Neural crest cell (in vitro differentiated cells): Measurements from ENCODE around the gene IYD. TPM values are rescaled to one million over a fixed set of nuclear protein-coding genes. Genes with fewer than 3 reads are reported as not detected.

Source experiments
- DNase-seq: peaks from one replicate; pipeline ENCODE4 v3.0.0; 2021; ENCODE audit warnings: low read depth, mixed read lengths, low spot score
- H3K27ac Mint-ChIP-seq: one replicate; pipeline ENCODE4 v1.8.0; 2021; ENCODE audit warnings: mild to moderate bottlenecking, mixed read lengths; ENCODE audit not compliant: unreplicated experiment
- H3K27me3 Mint-ChIP-seq: 2 replicates; pipeline ENCODE4 v1.8.0; 2021; ENCODE audit warnings: low read depth, mild to moderate bottlenecking, mixed read lengths
- H3K36me3 Mint-ChIP-seq: 2 replicates; pipeline ENCODE4 v1.8.0; 2021; ENCODE audit warnings: low read depth, mild to moderate bottlenecking, mixed read lengths
- H3K4me1 Mint-ChIP-seq: 2 replicates; pipeline ENCODE4 v1.8.0; 2021; ENCODE audit warnings: mixed read lengths
- H3K4me3 Mint-ChIP-seq: one replicate; pipeline ENCODE4 v1.8.0; 2021; ENCODE audit warnings: mild to moderate bottlenecking, mixed read lengths
- H3K9me3 Mint-ChIP-seq: 2 replicates; pipeline ENCODE4 v1.8.0; 2021; ENCODE audit warnings: mixed read lengths
- CTCF ChIP-seq: fragments of 200-600 bp; sonication (generic); conservative IDR thresholded peaks from 2 replicates; pipeline ENCODE4 v1.5.0; 2021; ENCODE audit warnings: antibody characterized with exemption, mild to moderate bottlenecking
- total RNA-seq: library from RNA; stranded (reverse); gene quantifications from 2 replicates; pipeline ENCODE4 v1.2.1, GENCODE V29; 2021

IYD gene
- total RNA-seq, 1 donor from 2014 or later, result not detected

- no peak overlapping the region for H3K4me3 Mint-ChIP-seq
- no peaks in the 10 kb centered on the region for H3K36me3 Mint-ChIP-seq
- DNase-seq, result no peak
- TF ChIP-seq CTCF, result no peak
- peaks cover 15% of the 10 kb centered on the region for H3K4me1 Mint-ChIP-seq
- peaks cover 1% of the 10 kb centered on the region for H3K9me3 Mint-ChIP-seq
- H3K27ac Mint-ChIP-seq, result no peak overlapping the region
- no peaks in the 10 kb centered on the region for H3K27me3 Mint-ChIP-seq
Measured at GRCh38 chr6:150391414-150391813, 22.6 kb downstream of the IYD start.

GRCh38 chr6:150391890-150392289, 23.1 kb downstream of the IYD start:
- Mint-ChIP-seq H3K36me3 (no peaks in the 10 kb centered on the region), H3K4me3 (no peak overlapping the region), H3K9me3 (no peaks in the 10 kb centered on the region), H3K27me3 (no peaks in the 10 kb centered on the region), H3K4me1 (peaks cover 15% of the 10 kb centered on the region), H3K27ac (no peak overlapping the region)
- TF ChIP-seq CTCF, result no peak
- no peak for DNase-seq

GRCh38 chr6:150392452-150393220, 23.8 kb downstream of the IYD start:
- TF ChIP-seq CTCF, result no peak
- H3K27ac Mint-ChIP-seq, result no peak overlapping the region
- no peak for DNase-seq

GRCh38 chr6:150394053-150394898, 25.5 kb downstream of the IYD start:
- H3K27ac Mint-ChIP-seq, result no peak overlapping the region
- TF ChIP-seq CTCF, result no peak
- H3K9me3 Mint-ChIP-seq, result no peaks in the 10 kb centered on the region
- peaks cover 15% of the 10 kb centered on the region for H3K4me1 Mint-ChIP-seq
- H3K36me3 Mint-ChIP-seq, result no peaks in the 10 kb centered on the region
- no peaks in the 10 kb centered on the region for H3K27me3 Mint-ChIP-seq
- no peak for DNase-seq
- no peak overlapping the region for H3K4me3 Mint-ChIP-seq

More at GRCh38 chr6:150392452-150393220, 23.8 kb downstream of the IYD start:
- Mint-ChIP-seq H3K4me3 (no peak overlapping the region), H3K4me1 (peaks cover 15% of the 10 kb centered on the region), H3K27me3 (no peaks in the 10 kb centered on the region), H3K36me3 (no peaks in the 10 kb centered on the region), H3K9me3 (no peaks in the 10 kb centered on the region)

GRCh38 chr6:150394899-150395295, 26.1 kb downstream of the IYD start:
- Mint-ChIP-seq H3K4me1 (peaks cover 15% of the 10 kb centered on the region), H3K9me3 (no peaks in the 10 kb centered on the region), H3K27me3 (no peaks in the 10 kb centered on the region), H3K27ac (no peak overlapping the region), H3K4me3 (no peak overlapping the region), H3K36me3 (no peaks in the 10 kb centered on the region)
- DNase-seq, result no peak
- TF ChIP-seq CTCF, result no peak
